GM12874 (cell line): ENCODE results near the gene FGFR1OP2.

ENCODE experiments used
- TF ChIP-seq, protein P1 (sequence below): IDR thresholded peaks from 2 replicates; pipeline ENCODE4 v1.5.1; 2011; ENCODE audit warnings: low read depth, mild to moderate bottlenecking, control low read depth, low read length, moderate library complexity; ENCODE audit not compliant: insufficient read depth

Gene FGFR1OP2

GRCh38 chr12:26994109-26994508, 55.8 kb downstream of the FGFR1OP2 start:
- TF ChIP-seq, protein P1, sequence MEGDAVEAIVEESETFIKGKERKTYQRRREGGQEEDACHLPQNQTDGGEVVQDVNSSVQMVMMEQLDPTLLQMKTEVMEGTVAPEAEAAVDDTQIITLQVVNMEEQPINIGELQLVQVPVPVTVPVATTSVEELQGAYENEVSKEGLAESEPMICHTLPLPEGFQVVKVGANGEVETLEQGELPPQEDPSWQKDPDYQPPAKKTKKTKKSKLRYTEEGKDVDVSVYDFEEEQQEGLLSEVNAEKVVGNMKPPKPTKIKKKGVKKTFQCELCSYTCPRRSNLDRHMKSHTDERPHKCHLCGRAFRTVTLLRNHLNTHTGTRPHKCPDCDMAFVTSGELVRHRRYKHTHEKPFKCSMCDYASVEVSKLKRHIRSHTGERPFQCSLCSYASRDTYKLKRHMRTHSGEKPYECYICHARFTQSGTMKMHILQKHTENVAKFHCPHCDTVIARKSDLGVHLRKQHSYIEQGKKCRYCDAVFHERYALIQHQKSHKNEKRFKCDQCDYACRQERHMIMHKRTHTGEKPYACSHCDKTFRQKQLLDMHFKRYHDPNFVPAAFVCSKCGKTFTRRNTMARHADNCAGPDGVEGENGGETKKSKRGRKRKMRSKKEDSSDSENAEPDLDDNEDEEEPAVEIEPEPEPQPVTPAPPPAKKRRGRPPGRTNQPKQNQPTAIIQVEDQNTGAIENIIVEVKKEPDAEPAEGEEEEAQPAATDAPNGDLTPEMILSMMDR = no peak

DNA sequence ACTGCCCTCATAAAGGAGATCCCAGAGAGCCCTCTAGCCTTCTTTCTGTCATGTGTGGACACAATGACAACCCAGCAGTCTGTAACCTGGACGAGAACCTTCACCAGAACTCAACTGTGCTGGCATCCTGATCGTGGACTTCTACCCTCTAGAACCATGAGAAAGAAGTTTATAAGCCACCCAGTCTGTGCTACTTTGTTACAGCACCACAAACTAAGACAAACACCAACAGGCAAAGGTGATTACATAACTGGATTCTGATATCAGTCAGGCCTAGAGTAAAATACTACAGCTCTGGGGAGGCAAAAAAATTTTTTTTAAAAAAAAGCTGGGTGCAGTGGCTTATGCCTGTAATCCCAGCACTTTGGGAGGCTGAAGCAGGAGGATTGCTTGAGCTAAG, 57.4 kb downstream of the FGFR1OP2 start:
- TF ChIP-seq, protein P1 = no peak

DNA sequence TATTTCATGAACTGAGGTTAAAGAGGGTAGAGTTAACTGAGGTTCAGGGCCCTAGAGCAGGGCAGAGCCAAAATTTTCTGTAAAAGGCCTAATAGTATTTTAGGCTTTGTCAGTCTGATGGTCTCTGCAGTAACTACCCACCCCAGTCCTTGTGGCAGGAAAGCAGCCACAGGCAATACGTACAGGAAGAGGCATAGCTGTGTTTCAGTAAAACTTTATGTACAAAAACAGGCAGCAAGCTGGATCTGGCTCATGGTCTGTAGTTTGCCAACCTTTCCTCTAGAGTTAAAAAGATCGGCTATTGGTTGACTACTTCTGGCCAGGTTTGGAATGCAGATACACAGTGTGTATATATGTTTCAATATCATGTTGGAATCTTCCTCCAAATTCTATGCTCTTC, 58.7 kb downstream of the FGFR1OP2 start:
- TF ChIP-seq, protein P1 = no peak

DNA sequence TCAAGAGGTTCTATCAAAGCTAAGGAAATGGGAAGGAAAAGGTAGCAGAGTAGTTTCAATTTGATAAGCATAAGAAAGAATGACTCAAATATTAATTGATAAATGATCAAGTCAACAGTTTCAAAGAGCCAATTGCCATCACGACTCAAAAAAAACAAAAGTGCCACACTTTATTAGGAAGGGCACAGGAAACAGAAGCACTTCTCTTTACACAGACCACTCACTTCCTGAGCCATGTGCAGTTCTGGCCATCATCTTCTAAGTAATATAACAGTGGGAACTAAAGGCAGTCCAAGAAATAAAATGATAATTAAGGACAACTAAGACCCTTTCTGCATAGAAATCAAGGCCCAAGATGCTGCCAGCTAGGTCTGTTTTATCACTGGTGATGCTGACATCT, 62.7 kb downstream of the FGFR1OP2 start:
- TF ChIP-seq, protein P1 = no peak

GRCh38 chr12:27001663-27002062, 63.4 kb downstream of the FGFR1OP2 start:
- TF ChIP-seq, protein P1 = no peak

- TF ChIP-seq, protein P1 = no peak
Measured at GRCh38 chr12:27002141-27002540, 63.9 kb downstream of the FGFR1OP2 start.

DNA sequence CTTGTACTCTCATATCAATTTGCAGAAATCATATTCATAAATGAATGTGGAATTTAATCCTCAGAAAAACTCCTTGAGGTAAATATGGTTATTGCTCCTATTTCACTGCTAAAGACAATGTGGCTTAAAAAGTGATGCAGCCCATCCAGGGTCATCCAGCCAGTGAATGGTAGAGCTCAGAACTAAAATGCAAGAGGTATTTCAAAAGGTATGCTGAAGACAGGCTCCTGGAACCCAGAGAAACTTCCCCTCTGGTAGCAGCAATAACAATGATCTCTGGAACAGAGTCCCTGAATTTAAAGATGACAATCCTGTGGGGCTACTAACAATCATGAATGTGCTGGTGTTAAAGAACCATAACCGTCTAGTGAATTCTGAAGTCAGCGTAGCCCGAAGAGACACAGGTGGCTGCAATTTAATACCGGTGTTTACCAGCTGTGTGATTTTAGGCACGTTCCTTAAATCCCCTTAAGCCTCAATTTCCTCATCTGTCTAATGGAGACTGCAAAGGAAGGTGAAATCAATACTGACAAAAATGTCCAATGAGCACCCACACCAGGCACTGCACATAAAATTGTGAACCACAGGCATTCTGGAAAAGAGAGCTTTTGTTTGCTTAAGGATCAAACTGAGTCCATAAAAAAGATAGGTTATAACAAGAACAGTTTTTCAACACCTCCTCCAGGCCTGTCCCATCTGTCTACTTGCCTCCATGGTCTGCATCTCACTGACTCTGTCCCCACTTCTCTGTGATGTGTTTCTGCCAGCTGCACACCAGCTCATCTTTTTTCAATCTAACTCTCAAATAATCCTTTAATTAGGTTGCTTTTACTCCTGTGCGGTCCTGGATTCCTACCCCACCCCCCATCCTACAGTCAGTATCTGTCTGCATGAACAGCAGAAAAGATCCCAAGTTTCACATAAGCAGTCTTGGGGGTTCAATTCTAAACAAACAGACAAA, 65.4 kb downstream of the FGFR1OP2 start:
- TF ChIP-seq, protein P1 = no peak
